WI38 (cell line): Measurements from ENCODE around the gene HK1.
"Not testable (repeated sequence)": the region's sequence is repeated elsewhere in the genome, so short reads cannot be mapped to it uniquely, and the experiment has no call there.

Source experiments
- H3K4me3 ChIP-seq: 2 replicates; pipeline ENCODE4 v1.5.1; 2011; ENCODE audit warnings: low read depth, mild to moderate bottlenecking, control low read depth, low read length
- CTCF ChIP-seq: IDR thresholded peaks from 2 replicates; pipeline ENCODE4 v1.5.1; 2012; ENCODE audit warnings: low read depth, mild to moderate bottlenecking, control low read depth, low read length

HK1 gene

GRCh38 chr10:69331161-69331560 is 52.9 kb downstream of the HK1 start:
- TF ChIP-seq CTCF, result no peak
- H3K4me3 ChIP-seq, result no peak overlapping the region

GRCh38 chr10:69332278-69333010 is 54.1 kb downstream of the HK1 start:
- no peak for TF ChIP-seq CTCF
- H3K4me3 ChIP-seq, result no peak overlapping the region

GRCh38 chr10:69333205-69333604 is 54.9 kb downstream of the HK1 start:
- no peak overlapping the region for H3K4me3 ChIP-seq
- peak; percentile 13; the same call in 1 of the 2 replicates for TF ChIP-seq CTCF

DNA sequence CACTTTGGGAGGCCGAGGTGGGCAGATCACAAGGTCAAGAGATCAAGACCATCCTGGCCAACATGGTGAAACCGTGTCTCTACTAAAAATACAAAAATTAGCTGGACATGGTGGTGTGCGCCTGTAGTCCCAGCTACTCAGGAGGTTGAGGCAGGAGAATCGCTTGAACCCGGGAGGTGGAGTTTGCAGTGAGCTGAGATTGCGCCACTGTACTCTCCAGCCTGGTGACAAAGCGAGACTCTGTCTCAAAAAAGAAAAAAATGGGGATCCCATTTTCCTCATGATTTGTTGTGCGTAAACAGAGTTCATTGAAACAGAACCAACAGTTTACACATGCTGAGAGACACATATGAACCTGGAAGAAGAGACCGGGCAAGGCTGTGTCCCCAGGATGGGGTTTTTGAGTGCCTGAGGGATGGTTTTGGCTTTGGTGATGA is 55.6 kb downstream of the HK1 start:
- not testable (repeated sequence) for H3K4me3 ChIP-seq

- TF ChIP-seq CTCF, result no peak
- H3K4me3 ChIP-seq, result no peak overlapping the region
Measured at GRCh38 chr10:69334302-69335062, 56.2 kb downstream of the HK1 start.

GRCh38 chr10:69335063-69335587 is 56.8 kb downstream of the HK1 start:
- no peak overlapping the region for H3K4me3 ChIP-seq
- TF ChIP-seq CTCF, result no peak

DNA sequence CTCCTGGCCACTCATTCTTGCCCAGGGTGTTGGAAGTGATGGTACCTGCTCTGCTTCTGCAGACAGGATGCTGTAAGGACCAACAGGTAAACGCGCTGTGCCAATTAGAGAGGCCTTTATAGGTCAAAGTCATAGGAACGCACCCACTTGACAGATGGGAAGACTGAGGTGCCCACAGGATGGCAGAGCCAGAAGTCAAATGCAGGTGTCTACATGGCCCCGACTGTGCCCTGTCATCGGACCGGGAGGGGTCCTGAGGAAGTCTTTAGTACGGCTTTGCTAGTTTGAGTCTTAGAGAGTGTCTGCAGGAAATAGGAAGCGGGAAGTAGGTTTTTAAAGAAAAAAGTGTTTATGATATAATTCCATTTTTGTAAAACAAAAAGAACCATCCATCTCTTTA is 57.3 kb downstream of the HK1 start:
- no peak for TF ChIP-seq CTCF
- H3K4me3 ChIP-seq, result no peak overlapping the region
